HCT116 (cell line): ENCODE results near the gene SGF29. TPM values are rescaled to one million over a fixed set of nuclear protein-coding genes. Genes with fewer than 3 reads are reported as not detected.

Source experiments
- ATAC-seq: fragments of 200-7000 bp; cut with Tn5 transposase; 2 replicates; pipeline ENCODE4 v1.9.1; 2020; ENCODE audit warnings: mild to moderate bottlenecking, moderate library complexity
- BruUV-seq: library from RNA; stranded (reverse); fragments of 400-500 nt; replicated peaks from 2 replicates; lab custom pipeline; 2021; lab: Mats Ljungman, UMichigan
- CTCF ChIA-PET: fragments of 300-600 bp; sonication (Branson Sonifier 250); formaldehyde crosslinking; loops from one replicate; lab custom pipeline; 2021; ENCODE audit warnings: antibody characterized with exemption; lab: Charles Lee
- POLR2A ChIA-PET: fragments of 300-600, 350-600 bp; sonication (Branson Sonifier 250); formaldehyde crosslinking; loops from one replicate; lab custom pipeline; 2021; ENCODE audit warnings: antibody characterized with exemption; lab: Charles Lee
- RAD21 ChIA-PET, 2 experiments: fragments of 300-600 bp; sonication (Branson Sonifier 250); formaldehyde crosslinking; loops; one replicate each; lab custom pipeline; 2023; ENCODE audit warnings: low total read pairs in 2 of 2; ENCODE audit not compliant: uncharacterized antibody in 2 of 2, unreplicated experiment in 2 of 2, low non-redundant PET in 1 of 2; lab: Charles Lee
- DNase-seq: peaks from one replicate; pipeline ENCODE4 v3.0.0-alpha.2; 2010; ENCODE audit warnings: low read depth, low spot score
- H2AFZ ChIP-seq: fragments of 200-600 bp; shearing (Covaris generic), sonication (generic); 2 replicates; pipeline ENCODE4 v1.6.1; 2017; ENCODE audit warnings: low read depth, mixed run types, mixed read lengths, antibody characterized with exemption, low read length; ENCODE audit not compliant: poor library complexity, severe bottlenecking
- H3K27ac ChIP-seq: 2 replicates; pipeline ENCODE4 v1.5.1; 2012; ENCODE audit warnings: low read depth, low read length
- H3K27me3 ChIP-seq: fragments of 200-600 bp; sonication (generic); 2 replicates; pipeline ENCODE4 v1.6.1; 2016; ENCODE audit warnings: mixed run types, low read length, mixed read lengths; ENCODE audit not compliant: insufficient read depth
- H3K36me3 ChIP-seq, 2 experiments: fragments of 200-500 bp in 1 of 2; fragments of 200-600 bp in 1 of 2; sonication (Bioruptor generic) in 1 of 2; sonication (generic) in 1 of 2; 2 replicates each; pipeline versions ENCODE4 v1.5.1 to v1.6.1; 2014 to 2016; ENCODE audit warnings: low read length in 2 of 2, inconsistent platforms in 1 of 2, mixed read lengths in 1 of 2, mixed run types in 1 of 2; ENCODE audit not compliant: insufficient read depth in 2 of 2, control insufficient read depth in 1 of 2
- H3K4me1 ChIP-seq, 2 experiments: fragments of 200-600 bp in 1 of 2; sonication (generic) in 1 of 2; 2 replicates each; pipeline versions ENCODE4 v1.5.1 to v1.6.1; 2012 to 2017; ENCODE audit warnings: low read length in 2 of 2, inconsistent platforms in 1 of 2, mild to moderate bottlenecking in 1 of 2, mixed read lengths in 1 of 2, mixed run types in 1 of 2, moderate library complexity in 1 of 2; ENCODE audit not compliant: insufficient read depth in 2 of 2, control insufficient read depth in 1 of 2
- H3K4me2 ChIP-seq: fragments of 200-600 bp; sonication (generic); 2 replicates; pipeline ENCODE4 v1.6.1; 2017; ENCODE audit warnings: mixed run types, low read length, mixed read lengths
- H3K4me3 ChIP-seq, 2 experiments: fragments of 200-600 bp in 1 of 2; sonication (generic) in 1 of 2; replicated peaks in 1 of 2; 2 replicates each; pipeline ENCODE4 v1.5.1; 2011 to 2016; ENCODE audit warnings: low read length in 2 of 2, control low read depth in 1 of 2, low read depth in 1 of 2, mild to moderate bottlenecking in 1 of 2, mixed read lengths in 1 of 2, mixed run types in 1 of 2
- H3K79me2 ChIP-seq: fragments of 200-600 bp; sonication (generic); 2 replicates; pipeline ENCODE4 v1.6.1; 2017; ENCODE audit warnings: mild to moderate bottlenecking, mixed run types, low read length, moderate library complexity, mixed read lengths; ENCODE audit not compliant: insufficient read depth
- H3K9ac ChIP-seq: fragments of 200-600 bp; sonication (generic); 2 replicates; pipeline ENCODE4 v1.6.1; 2016; ENCODE audit warnings: low read length, mixed read lengths
- H3K9me2 ChIP-seq: fragments of 200-600 bp; sonication (generic), shearing (Covaris generic); 2 replicates; pipeline ENCODE4 v1.6.1; 2017; ENCODE audit warnings: mixed run types, mild to moderate bottlenecking, moderate library complexity; ENCODE audit not compliant: insufficient read depth
- H3K9me3 ChIP-seq, 2 experiments: fragments of 200-500 bp in 1 of 2; fragments of 200-600 bp in 1 of 2; sonication (Bioruptor generic) in 1 of 2; sonication (generic) in 1 of 2; 2 replicates each; pipeline ENCODE4 v1.6.1; 2014 to 2017; ENCODE audit warnings: low read length in 2 of 2, mixed read lengths in 2 of 2, inconsistent platforms in 1 of 2, low read depth in 1 of 2, mild to moderate bottlenecking in 1 of 2, mixed run types in 1 of 2, moderate library complexity in 1 of 2; ENCODE audit not compliant: control insufficient read depth in 1 of 2, insufficient read depth in 1 of 2
- H4K20me1 ChIP-seq: fragments of 200-600 bp; sonication (generic), shearing (Covaris generic); 2 replicates; pipeline ENCODE4 v1.6.1; 2017; ENCODE audit warnings: mixed run types, mild to moderate bottlenecking, moderate library complexity; ENCODE audit not compliant: insufficient read depth
- CBX3 ChIP-seq: IDR thresholded peaks from 2 replicates; pipeline ENCODE4 v1.6.1; 2012; ENCODE audit warnings: low read depth
- CTCF ChIP-seq, 3 experiments: fragments of 200-600 bp in 1 of 3; sonication (generic) in 1 of 3; IDR thresholded peaks in 2 of 3; conservative IDR thresholded peaks in 1 of 3; 2 replicates each; pipeline ENCODE4 v1.5.1; 2012 to 2017; ENCODE audit warnings: low read depth in 2 of 3, low read length in 2 of 3, antibody characterized with exemption in 1 of 3, borderline replicate concordance in 1 of 3, control low read depth in 1 of 3, mild to moderate bottlenecking in 1 of 3, mixed read lengths in 1 of 3, mixed run types in 1 of 3, moderate library complexity in 1 of 3; ENCODE audit not compliant: insufficient read depth in 1 of 3
- EZH2phosphoT487 ChIP-seq: fragments of 200-600 bp; IDR thresholded peaks from 2 replicates; pipeline ENCODE4 v1.6.1; 2018; ENCODE audit warnings: antibody characterized with exemption, borderline replicate concordance
- intact Hi-C: fragments of 100-400 bp; cut with micrococcal nuclease; formaldehyde crosslinking; loops from 2 replicates; pipeline ENCODE4 v1.10.0; 2022
- total RNA-seq: library from RNA; stranded (reverse); gene quantifications from one replicate; pipeline ENCODE4 v1.2.1, GENCODE V29; 2021; ENCODE audit not compliant: unreplicated experiment
- TF ChIP-seq, protein P1 (sequence below): IDR thresholded peaks from 2 replicates; pipeline ENCODE4 v1.6.1; 2012
- TF ChIP-seq, protein P2 (sequence below): IDR thresholded peaks from 2 replicates; pipeline ENCODE4 v1.6.1; 2012; ENCODE audit warnings: low read depth

SGF29 gene
- total RNA-seq, 1 experiment from 2014 or later: 19.7 TPM

GRCh38 chr16:28514246-28514645 lies 39.5 kb upstream of the SGF29 start (continued):
- TF ChIP-seq EZH2phosphoT487 (no peak), CTCF (IDR thresholded peaks at IDR 0.05 in 2 of 3, conservative IDR thresholded peaks at IDR 0.05 in 1 of 3; ENCODE audit: borderline replicate concordance in 1 of 3, insufficient read depth in 1 of 3, low read depth in 2 of 3, low read length in 2 of 3) (no peak), CBX3 (no peak)
- TF ChIP-seq, protein P1, sequence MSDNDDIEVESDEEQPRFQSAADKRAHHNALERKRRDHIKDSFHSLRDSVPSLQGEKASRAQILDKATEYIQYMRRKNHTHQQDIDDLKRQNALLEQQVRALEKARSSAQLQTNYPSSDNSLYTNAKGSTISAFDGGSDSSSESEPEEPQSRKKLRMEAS: no peak

DNA sequence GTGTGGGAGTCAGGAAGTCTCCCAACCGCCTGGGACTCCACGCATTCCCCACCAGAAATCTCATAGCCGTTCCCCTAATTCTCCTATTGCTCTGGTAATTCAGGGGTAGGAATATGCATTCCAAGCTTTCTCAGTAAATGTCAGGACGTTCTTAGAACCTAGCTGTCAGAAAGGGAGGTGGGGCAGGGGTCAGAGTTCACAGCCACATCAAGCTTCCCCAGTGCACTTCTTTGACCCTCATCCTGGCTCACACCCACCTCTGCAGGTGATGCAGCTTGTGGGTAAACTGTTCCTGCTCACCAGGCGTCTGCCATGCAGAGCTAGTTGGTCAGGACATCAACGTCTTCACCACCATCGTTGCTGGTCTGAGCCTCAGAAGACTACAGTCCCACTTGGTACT lies 33.0 kb upstream of the SGF29 start:
- Histone ChIP-seq H3K36me3 (no peaks in the 10 kb centered on the region), H3K79me2 (no peaks in the 10 kb centered on the region), H3K4me2 (no peak overlapping the region), H3K27ac (no peak overlapping the region), H3K9ac (no peak overlapping the region), H3K4me3 (no peak overlapping the region), H3K27me3 (no peaks in the 10 kb centered on the region), H4K20me1 (no peaks in the 10 kb centered on the region), H3K9me3 (no peaks in the 10 kb centered on the region), H2AFZ (no peak overlapping the region), H3K9me2 (no peaks in the 10 kb centered on the region), H3K4me1 (no peaks in the 10 kb centered on the region)
- no TSS peak for BruUV-seq
- ATAC-seq (no peak), DNase-seq (no peak)
- CTCF ChIA-PET: no interaction called here
- POLR2A ChIA-PET: no interaction called here
- RAD21 ChIA-PET: no interaction called here
- intact Hi-C loops: no loop called here
- TF ChIP-seq, protein P2, sequence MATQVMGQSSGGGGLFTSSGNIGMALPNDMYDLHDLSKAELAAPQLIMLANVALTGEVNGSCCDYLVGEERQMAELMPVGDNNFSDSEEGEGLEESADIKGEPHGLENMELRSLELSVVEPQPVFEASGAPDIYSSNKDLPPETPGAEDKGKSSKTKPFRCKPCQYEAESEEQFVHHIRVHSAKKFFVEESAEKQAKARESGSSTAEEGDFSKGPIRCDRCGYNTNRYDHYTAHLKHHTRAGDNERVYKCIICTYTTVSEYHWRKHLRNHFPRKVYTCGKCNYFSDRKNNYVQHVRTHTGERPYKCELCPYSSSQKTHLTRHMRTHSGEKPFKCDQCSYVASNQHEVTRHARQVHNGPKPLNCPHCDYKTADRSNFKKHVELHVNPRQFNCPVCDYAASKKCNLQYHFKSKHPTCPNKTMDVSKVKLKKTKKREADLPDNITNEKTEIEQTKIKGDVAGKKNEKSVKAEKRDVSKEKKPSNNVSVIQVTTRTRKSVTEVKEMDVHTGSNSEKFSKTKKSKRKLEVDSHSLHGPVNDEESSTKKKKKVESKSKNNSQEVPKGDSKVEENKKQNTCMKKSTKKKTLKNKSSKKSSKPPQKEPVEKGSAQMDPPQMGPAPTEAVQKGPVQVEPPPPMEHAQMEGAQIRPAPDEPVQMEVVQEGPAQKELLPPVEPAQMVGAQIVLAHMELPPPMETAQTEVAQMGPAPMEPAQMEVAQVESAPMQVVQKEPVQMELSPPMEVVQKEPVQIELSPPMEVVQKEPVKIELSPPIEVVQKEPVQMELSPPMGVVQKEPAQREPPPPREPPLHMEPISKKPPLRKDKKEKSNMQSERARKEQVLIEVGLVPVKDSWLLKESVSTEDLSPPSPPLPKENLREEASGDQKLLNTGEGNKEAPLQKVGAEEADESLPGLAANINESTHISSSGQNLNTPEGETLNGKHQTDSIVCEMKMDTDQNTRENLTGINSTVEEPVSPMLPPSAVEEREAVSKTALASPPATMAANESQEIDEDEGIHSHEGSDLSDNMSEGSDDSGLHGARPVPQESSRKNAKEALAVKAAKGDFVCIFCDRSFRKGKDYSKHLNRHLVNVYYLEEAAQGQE: no peak
